ENCODE data around the gene ECM1.

The ECM1 gene

DNA sequence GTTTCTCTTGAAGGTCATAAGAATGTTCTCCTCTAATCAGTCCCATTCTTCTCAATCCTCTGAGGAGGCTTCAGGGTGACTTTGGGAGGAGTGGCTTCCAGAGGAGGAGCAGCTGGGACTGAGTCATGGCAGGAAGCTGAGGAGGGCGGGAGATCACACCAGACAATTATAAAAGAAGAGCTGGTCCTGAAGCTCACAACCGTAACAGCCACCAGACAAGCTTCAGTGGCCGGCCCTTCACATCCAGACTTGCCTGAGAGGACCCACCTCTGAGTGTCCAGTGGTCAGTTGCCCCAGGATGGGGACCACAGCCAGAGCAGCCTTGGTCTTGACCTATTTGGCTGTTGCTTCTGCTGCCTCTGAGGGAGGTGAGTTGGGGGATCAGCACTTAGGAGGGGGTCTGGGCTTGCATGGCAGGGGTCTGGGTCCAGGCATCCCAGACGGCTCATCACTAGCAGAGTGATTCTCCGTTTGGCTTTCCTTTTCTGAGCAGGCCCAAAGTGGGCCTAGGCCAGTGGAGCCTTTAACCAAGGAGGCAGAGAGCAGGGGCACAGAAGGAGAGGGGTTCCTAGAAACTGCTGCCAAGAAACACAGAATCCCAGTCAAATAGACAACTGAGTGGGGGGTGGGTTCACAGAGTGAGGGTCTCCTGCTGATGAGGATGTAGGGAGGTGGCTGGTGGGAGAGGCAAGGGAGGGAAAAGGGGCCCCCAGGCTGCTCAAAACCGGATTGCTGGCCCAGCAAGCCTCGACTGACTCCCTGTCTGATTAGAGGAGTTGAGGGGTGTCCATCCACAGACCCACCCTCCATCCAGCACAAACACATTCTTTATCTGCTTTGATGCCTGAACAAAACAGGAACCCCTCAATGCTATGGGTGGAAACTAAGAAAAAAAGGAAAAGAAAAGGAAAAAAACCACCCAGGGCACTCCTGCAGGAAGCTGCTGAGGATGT lies at the start of gene ECM1:
Gene ECM1, plus strand, starts transcription at position 198 of the 953 bp plus-strand sequence. Its CDS starts 101 bp downstream, at position 299.
- DNase-seq = peak in 2 of 56 donors; percentile 1 to 2

DNA sequence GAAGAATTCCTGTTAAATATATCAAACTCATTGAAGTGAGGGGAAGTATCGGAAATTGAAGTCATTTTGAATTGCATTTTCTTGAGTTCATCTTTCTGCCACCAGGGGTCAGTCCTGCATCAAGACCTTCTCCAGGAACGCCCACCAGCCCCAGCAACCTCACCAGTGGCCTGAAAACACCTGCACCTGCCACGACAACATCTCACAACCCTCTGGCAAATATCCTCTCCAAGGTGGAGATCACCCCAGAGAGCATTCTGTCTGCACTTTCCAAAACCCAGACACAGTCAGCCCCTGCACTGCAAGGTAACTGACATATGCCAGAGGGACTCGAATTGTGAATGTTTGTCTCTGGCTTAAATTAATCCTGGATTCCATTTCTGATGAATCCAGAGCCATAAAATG lies 43.5 kb upstream of the ECM1 start:
- DNase-seq = peak in 21 of 56 donors; percentile 4 to 38 (median 8)

DNA sequence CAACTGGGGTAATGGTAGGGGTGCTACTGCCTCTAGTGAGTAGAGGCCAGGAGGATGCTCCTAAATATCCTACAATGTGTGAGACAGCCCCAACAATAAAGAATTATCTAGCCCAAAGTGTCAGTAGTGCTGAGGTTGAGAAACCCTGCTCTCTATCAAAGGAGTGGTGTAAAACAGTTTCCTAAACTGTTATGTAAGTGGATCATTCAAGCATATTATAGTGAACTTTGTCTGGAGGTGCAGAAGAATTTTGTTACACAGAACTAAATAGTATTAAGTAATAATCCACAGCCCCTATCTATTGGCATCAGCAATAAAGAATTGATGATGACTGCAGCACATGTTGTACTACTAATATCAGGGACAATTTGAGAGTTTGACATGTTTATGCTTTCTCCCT lies 40.9 kb upstream of the ECM1 start:
- no peak for DNase-seq

DNA sequence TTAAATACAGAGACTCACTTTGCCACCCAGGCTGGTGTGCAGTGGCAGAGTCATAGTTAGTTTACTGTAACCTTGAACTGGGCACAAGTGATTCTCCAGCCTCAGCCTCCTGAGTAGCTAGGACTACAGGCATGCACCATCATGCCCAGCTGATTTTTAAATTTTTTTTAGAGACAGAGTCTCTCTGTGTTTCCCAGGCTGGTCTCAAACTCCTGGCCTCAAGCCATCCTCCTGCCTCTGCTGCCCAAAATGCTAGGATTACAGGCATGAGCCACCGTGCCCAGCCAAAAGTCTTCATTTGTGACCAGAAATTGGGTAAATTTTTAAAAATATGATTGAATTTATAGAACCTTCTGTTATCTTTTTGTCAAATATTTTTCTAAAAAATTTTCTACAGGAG lies 38.6 kb upstream of the ECM1 start:
- DNase-seq = peak in 8 of 56 donors; percentile 7 to 23 (median 10)

DNA sequence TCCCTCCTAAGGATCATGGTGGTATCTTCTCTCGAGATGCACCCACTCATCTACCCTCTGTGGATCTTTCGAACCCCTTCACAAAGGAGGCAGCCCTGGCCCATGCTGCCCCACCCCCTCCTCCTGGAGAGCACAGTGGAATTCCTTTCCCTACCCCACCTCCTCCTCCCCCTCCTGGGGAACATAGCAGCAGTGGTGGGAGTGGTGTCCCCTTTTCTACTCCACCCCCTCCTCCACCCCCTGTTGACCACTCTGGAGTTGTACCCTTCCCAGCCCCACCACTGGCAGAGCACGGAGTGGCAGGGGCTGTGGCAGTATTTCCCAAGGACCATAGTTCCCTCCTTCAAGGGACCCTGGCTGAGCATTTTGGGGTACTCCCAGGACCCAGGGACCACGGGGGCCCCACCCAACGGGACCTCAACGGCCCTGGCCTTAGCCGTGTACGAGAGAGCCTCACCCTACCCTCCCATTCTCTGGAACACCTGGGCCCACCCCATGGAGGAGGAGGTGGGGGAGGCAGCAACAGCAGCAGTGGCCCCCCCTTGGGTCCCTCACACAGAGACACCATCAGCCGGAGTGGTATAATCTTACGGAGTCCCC lies 35.2 kb upstream of the ECM1 start:
- DNase-seq = no peak

DNA sequence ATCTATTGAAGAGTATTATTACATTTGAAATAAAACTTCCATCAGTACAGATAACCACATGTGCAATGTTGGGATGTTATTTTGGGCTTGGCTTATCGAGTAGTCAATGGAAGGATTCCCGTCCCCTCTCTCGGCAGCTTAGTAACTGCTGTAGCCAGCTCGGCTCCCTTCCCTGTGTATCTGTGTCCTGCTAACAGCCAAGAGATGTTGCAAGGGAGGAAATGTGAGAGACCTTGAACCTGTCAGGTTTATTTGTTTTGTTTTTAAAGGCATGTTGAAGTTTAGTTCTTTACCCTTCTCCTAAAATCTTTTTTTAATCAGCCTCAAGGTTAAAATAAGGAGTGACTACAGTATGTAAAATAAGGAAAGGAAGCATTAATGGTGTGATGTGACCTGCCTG lies 34.2 kb upstream of the ECM1 start:
- DNase-seq = peak in 1 of 56 donors; percentile 10

DNA sequence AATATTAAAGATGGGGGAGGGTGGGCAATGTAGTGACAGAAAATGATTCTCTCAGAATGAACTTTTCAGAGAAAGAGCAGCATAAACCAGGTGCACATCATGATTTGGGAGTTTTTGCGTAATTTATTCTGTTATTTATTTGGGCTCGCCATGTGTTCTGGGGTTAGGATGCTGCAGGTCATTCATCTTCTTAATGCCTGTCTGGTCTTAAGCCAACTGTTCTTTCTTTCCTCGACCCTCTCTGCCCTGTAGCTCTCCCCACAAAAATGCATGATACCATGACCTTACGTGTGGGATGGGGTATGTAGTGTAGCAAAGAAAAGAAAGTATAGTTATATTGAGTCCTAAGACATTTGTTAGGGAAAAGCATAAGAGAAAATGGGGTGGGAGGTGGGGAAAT lies 33.0 kb upstream of the ECM1 start:
- no peak for DNase-seq

DNA sequence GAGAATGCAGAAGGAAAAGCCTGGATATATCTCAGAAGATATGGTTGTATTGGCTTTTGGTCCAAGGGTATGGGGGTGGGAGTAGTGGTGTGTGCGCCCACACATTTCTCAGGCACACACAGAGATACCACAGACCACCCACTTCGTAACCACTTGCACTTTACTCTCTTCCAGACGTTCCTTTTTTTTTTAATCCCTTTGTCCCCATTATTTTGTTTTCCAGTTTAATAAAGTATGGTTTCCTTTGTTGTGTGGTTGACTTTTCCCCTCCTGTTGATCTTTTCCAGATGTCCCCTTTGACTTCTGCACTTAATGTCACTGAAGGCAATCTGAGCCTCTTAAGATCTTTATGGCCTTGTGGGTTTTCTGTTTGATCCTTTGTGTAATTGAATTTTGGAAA lies 31.2 kb upstream of the ECM1 start:
- no peak for DNase-seq

DNA sequence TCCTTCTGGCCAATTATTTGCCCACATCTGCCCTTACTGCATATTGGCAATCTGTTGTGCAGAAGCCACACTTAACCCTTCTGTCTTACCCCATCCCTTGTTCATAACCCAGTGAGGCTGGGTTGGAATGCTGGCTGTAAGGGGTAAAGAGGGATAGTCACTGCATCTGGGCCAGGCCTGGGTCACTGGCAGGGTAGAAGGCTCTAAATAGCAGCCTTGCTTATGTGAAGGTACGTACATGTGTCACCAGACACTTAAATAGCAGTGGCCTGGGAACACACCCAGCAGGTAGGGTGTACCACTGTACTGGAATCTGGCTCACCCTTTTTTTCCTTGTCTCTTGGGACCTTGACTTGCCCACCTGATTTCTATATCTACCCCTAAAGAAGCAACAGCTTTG lies 30.6 kb upstream of the ECM1 start:
- no peak for DNase-seq

DNA sequence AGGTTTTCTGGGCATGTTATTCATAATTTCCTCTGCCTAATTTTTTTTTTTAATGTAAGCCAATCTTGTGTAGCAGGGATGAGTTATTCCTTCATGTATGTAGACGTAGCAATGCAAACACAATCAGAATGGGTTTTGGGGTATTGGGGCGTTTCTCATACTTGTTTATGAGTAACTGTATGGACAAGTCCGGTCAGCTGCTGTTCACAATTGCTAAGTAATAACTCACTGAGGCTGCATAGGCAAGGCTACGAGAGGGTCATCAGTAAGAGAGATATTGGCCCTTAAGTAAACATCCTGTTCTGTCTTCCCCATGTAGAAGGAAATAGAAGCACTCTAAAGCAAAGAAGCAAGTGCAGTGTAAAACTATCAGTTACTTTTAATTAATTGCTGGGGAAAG lies 30.2 kb upstream of the ECM1 start:
- no peak for DNase-seq

DNA sequence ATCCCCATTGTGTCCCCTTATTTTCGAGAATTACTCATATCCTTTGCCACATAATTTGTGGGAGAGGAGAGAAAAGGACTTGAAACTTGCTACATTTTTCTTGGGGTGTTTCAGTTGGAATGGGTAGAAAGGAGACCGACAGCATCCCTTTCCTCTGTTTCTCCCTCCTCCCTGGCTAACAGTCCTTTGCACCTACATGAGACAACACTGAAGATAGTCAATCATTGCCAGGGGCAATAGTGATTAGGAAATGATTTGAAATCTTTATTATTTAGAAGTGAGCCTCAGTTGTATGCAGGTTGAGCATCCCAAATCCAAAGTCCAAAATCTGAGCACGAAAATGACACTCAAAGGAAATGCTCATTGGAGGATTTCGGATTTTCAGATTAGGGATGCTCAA lies 28.5 kb upstream of the ECM1 start:
- DNase-seq = no peak

DNA sequence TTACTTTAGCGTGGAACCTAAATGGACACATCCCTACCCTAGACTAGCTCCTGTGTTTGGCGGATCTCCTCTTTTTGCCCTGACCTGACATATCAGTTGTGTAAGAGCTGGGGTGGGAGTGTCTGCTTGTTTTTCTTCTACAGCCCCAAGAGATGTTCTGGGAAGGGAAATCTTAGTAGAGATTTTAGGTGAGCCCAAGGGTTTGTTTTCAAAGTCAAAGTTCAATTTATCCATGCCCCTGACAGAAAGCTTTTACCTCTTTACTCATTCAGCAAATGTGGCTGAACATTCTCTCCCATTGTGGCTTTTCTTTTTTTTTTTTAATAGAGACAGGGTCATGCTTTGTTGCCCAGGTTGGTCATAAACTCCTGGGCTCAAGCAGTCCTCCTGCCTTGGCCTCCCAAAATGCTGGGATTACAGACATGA lies 28.0 kb upstream of the ECM1 start:
- no peak for DNase-seq

DNA sequence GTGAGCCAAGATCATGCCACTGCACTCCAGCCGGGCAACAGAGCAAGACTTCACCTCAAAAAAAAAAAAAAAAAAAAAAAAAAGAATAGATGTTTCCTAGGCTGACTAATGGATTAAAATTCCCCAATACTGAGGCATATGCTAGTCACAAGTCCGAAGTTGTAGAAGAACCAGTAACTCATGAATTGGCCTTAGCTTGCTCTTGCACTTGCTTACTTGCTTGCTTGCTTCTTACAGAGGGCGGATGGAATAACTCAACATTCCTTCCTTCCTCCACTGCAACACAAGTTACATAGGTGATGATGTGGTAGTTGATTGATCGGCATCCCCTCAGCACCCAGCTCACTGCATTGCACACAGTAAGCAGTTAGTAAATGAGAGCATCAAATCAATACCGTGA lies 23.5 kb upstream of the ECM1 start:
- DNase-seq = no peak

DNA sequence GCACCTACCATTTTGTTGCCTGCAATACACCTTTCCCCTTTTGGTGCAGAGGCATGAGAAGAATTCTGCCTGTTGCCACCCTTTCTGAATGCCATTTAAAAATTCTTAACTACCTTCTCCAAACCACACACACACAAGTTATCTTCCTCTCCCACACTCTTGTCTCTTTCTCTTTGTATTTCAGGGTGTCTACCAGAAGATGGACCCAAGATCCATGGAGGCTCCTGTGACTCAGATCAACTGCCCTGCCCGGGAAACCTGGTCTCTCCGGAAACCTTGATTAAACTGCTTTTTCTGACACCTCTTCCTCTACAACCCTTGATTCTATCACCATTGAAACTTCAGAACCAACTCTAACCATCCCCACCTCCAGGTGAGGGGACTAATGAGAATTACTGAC lies 23.0 kb upstream of the ECM1 start:
- no peak for DNase-seq

DNA sequence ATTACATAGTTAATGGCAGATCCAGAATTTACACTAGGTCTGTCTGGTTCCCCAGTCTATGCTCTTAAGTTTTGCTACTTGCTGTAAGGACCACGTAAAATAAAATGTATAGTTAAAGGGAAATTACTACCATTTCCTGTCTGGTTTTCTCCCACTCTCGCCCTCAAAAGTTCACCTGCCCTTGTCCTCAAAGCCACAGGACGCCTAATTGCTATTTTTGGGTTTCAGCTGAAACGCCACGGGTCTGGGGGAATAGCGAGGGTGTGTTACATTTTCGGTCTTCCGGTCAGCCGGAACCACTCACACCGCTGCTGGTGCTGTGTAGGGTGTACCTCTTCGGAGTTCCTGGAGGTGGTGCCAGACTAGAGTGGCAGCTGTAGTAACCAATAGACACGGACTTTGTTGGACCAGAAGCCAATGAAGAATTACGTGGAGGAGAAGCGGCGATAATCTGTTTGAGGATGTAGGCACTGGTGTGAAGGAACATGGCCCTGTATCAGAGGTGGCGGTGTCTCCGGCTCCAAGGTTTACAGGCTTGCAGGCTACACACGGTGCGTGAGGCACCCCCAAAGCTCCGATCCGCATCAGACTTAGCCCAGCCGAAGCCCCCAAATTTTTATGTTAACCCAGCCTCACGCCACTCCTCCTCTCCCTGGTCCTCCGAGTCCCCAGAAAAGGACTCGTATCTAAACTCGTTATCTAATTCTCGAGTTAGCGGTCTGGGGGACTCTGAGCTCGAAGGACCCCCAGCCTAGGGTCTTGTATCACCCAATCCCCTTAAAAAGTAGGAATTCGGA lies 20.7 kb upstream of the ECM1 start, which contains the start of gene TARS2:
Gene TARS2, plus strand, starts transcription at position 454 of the 797 bp plus-strand sequence. Its CDS starts 32 bp downstream, at position 486.
- DNase-seq = peak; percentile 12 to 97 (median 85)

DNA sequence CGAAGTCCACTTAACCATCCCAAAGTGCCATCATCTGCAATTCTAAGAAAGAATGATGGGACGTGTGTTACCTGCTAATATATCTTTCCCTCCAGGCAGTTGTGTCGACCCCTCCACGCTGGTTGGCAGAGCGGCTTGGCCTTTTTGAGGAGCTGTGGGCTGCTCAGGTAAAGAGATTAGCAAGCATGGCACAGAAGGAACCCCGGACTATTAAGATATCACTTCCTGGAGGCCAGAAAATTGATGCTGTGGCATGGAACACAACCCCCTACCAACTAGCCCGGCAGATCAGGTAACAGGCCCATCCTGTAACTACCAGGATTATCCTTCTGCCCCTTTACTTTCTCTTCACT lies 20.2 kb upstream of the ECM1 start:
- DNase-seq = no peak

DNA sequence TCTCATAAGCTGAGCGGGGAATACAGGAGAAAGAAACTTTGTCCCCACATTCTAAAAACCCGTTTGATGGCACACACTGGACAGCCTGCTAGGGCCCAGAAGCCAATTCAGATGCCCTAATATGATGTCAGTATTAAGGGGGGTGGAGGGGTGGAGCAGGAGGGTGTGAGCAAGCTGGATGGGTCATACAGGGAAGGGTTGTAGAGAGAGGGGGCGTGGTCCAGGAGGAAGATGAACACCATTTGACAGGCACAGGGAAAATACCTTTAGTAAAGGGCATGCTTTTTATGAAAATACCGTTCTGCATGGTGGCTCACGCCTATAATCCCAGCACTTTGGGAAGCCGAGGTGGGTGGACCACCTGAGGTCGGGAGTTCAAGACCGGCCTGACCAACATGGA lies 14.7 kb upstream of the ECM1 start:
- no peak for DNase-seq

DNA sequence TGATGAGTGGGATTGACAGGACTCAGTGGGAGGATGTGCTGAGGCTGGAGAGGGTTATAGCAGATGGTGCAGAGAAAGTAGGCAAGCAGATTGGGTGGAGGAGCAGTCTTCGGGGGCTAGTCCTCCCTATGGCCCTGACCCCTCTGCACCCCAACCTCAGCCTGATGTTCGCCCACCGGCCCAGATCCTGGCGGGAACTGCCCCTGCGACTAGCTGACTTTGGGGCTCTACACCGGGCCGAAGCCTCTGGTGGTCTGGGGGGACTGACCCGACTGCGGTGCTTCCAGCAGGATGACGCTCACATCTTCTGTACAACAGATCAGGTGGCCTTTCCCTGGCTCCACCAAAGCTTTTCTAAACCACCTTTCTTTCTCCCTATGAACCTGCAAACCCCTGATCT lies 9.6 kb upstream of the ECM1 start:
- DNase-seq = no peak

DNA sequence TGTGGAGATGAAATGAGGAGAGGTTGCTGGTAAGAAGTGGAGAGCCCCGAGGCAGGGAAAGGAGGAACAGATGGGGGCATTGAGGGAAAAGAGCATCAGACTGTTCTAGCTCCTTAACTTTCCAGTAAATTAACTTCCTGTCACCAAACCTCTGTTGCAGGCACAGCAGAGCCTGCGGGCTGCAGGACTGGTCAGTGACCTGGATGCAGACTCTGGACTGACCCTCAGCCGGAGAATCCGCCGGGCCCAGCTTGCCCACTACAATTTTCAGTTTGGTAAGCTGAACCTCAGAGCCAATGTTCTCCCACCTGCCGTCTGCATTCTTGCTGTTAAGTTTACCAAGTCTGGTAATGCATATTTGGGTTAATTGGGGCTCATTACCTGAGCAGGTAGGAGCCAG lies 2.5 kb upstream of the ECM1 start:
- no peak for DNase-seq

DNA sequence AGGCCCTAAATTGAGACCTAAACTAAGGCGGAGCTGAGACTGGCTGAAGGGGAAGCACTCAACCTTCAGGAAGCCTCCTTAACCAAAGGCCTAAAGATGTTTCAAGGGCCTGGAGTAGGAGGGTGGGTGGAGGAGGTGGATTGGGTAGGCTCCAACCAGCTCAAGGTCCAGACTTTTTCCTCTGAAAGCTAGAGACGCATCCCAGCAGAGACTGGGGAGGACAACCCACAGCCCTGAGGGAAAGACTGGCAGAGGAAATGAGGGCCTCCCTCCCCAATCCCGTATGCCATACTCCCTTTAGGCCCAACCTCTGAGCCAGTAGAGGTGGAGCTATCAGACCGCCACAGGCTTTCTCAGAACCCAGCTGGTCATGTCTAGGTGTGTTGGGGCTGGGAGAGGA lies 1.1 kb downstream of the ECM1 start:
- DNase-seq = no peak

DNA sequence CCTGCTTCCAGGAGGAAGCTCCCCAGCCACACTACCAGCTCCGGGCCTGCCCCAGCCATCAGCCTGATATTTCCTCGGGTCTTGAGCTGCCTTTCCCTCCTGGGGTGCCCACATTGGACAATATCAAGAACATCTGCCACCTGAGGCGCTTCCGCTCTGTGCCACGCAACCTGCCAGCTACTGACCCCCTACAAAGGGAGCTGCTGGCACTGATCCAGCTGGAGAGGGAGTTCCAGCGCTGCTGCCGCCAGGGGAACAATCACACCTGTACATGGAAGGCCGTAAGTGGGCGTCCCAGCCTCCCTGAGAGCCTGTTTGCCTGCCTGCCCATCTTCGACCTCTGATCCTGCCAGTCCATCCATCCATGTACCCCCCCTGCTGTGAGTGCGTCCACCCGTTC lies 3.6 kb downstream of the ECM1 start:
- no peak for DNase-seq

Measured in amygdala (tissue), 56 donors.